ENCODE measurements around the gene SPSB3.

Gene SPSB3

DNA sequence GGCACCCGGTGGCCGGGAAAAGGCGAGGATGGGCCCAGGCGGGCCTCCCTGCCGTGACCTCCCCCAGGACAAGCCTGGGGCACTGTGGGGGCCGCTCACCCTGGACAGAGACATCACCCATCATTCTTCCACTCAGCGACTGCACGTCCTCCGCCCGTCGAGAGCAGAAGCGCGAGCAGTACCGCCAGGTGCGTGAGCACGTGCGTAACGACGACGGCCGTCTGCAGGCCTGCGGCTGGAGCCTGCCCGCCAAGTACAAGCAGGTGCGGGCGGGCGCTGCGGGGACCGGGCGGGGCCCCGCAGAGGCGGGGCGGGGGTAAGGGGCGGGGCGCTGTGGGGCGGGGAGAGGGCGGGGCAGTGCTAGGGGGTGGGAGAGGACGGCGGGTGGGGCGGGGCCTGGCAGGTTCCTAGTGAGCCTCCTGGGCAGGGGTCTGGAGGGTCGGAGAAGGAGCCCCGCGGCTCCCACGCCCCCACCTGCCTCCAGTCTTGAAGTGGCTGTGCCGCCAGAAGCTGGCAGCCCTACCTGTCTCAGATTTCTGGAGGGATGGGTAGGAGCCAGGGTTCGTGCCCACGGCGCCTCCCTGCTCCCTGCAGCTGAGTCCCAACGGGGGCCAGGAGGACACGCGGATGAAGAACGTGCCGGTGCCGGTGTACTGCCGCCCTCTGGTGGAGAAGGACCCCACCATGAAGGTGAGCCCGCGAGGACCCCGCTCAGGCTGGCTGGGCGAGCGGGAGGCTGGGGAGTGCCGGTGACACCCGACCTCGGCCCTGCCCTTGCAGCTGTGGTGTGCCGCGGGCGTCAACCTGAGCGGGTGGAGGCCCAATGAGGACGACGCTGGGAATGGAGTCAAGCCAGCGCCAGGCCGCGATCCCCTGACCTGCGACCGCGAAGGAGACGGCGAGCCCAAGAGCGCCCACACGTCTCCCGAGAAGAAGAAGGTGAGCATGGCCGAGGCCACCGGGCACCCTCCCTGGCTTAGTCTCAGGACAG is 18.6 kb downstream of the SPSB3 start:
- Histone ChIP-seq H3K27me3 (ENCODE audit: insufficient read depth, poor library complexity, severe bottlenecking) (no peaks in the 10 kb centered on the region), H3K4me3 (ENCODE audit: severe bottlenecking) (no peak overlapping the region), H3K36me3 (ENCODE audit: low read depth) (peaks cover 22% of the 10 kb centered on the region; the same call in 1 of the 2 replicates), H3K27ac (ENCODE audit: poor library complexity, severe bottlenecking) (no peak overlapping the region), H3K4me1 (ENCODE audit: insufficient read depth, poor library complexity, severe bottlenecking) (no peaks in the 10 kb centered on the region), H3K9me3 (ENCODE audit: severe bottlenecking) (no peaks in the 10 kb centered on the region)
- peak; percentile 21 for TF ChIP-seq CTCF (IDR thresholded peaks at IDR 0.05; ENCODE audit: poor library complexity, severe bottlenecking)
- no peak for DNase-seq (ENCODE audit: low spot score)
- no peak for ATAC-seq (ENCODE audit: low read depth)

DNA sequence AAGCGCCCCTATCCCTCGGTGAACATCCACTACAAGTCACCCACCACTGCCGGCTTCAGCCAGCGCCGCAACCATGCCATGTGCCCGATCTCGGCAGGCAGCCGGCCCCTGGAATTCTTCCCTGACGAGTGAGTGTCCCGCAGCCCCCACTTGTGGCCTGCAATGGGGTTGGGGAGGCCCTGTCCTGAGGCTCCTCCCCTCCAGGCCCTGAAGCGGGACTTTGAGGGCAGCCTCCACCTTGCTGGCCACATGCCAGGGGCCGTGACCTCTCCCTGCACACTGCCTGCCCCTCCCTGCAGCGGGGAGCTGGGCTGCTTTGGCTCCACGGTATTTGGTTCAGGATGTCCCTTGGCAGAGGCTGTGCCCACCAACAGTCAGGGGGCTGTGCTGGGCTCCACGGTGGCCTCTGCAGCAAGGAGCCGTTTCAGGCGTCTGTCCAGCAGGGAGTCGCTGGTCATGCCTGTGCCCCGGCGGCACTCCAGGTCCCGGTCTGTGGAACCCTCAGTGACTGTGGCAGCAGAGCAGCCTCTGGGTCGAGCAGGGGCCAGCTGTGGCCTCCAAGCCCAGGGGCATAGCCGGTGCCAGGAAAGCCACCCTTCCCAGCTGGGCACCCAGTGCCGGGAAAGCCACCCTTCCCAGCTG is 19.4 kb downstream of the SPSB3 start:
- no peak for DNase-seq (ENCODE audit: low spot score)
- peaks cover 22% of the 10 kb centered on the region; the same call in 1 of the 2 replicates for H3K36me3 ChIP-seq (ENCODE audit: low read depth)

DNA sequence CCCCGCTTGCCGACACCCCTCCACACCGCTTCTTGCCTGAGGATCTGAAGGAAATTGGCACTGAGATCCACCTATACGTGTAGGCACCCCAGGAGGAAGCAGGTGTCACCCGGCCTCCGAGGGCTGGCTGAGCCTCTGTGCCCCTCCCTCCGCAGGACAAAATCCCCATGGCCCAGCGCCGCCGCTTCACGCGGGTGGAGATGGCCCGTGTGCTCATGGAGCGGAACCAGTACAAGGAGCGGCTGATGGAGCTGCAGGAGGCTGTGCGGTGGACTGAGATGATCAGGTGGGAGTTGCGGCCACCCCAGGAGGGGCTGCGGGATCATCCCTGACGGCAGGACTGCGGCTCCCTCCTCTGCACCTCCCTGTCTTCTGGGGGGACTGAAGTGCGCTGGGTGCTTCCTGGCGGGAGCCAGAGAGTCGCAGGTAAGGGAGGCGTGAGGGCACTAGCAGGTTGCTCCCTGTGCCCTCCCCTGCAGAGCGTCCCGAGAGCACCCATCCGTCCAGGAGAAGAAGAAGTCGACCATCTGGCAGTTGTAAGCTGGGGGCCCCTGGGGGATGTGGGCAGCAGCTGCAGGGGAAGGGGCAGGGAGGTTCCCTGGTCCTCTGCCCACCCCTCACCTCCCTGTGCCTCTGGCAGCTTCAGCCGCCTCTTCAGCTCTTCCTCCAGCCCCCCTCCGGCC is 20.0 kb downstream of the SPSB3 start:
- H3K27me3 ChIP-seq (ENCODE audit: insufficient read depth, poor library complexity, severe bottlenecking) = no peaks in the 10 kb centered on the region
- ATAC-seq (ENCODE audit: low read depth) (no peak), DNase-seq (ENCODE audit: low spot score) (no peak)
- TF ChIP-seq CTCF (IDR thresholded peaks at IDR 0.05; ENCODE audit: poor library complexity, severe bottlenecking) = no peak
- H3K4me1 ChIP-seq (ENCODE audit: insufficient read depth, poor library complexity, severe bottlenecking) = no peaks in the 10 kb centered on the region
- H3K27ac ChIP-seq (ENCODE audit: poor library complexity, severe bottlenecking) = no peak overlapping the region
- H3K9me3 ChIP-seq (ENCODE audit: severe bottlenecking) = no peaks in the 10 kb centered on the region
- peaks cover 22% of the 10 kb centered on the region; the same call in 1 of the 2 replicates for H3K36me3 ChIP-seq (ENCODE audit: low read depth)
- H3K4me3 ChIP-seq (ENCODE audit: severe bottlenecking) = no peak overlapping the region

More for the DNA sequence above, 19.4 kb downstream of the SPSB3 start:
- TF ChIP-seq CTCF (IDR thresholded peaks at IDR 0.05; ENCODE audit: poor library complexity, severe bottlenecking) = no peak
- no peaks in the 10 kb centered on the region for H3K4me1 ChIP-seq (ENCODE audit: insufficient read depth, poor library complexity, severe bottlenecking)
- H3K4me3 ChIP-seq (ENCODE audit: severe bottlenecking) = no peak overlapping the region
- H3K27ac ChIP-seq (ENCODE audit: poor library complexity, severe bottlenecking) = no peak overlapping the region
- no peaks in the 10 kb centered on the region for H3K9me3 ChIP-seq (ENCODE audit: severe bottlenecking)
- no peaks in the 10 kb centered on the region for H3K27me3 ChIP-seq (ENCODE audit: insufficient read depth, poor library complexity, severe bottlenecking)
- no peak for ATAC-seq (ENCODE audit: low read depth)

- Histone ChIP-seq H3K9me3 (ENCODE audit: severe bottlenecking) (no peaks in the 10 kb centered on the region), H3K36me3 (ENCODE audit: low read depth) (peaks cover 22% of the 10 kb centered on the region; the same call in 1 of the 2 replicates), H3K4me3 (ENCODE audit: severe bottlenecking) (no peak overlapping the region), H3K4me1 (ENCODE audit: insufficient read depth, poor library complexity, severe bottlenecking) (no peaks in the 10 kb centered on the region), H3K27ac (ENCODE audit: poor library complexity, severe bottlenecking) (no peak overlapping the region), H3K27me3 (ENCODE audit: insufficient read depth, poor library complexity, severe bottlenecking) (no peaks in the 10 kb centered on the region)
- DNase-seq (ENCODE audit: low spot score) = no peak
- TF ChIP-seq CTCF (IDR thresholded peaks at IDR 0.05; ENCODE audit: poor library complexity, severe bottlenecking) = no peak
- no peak for ATAC-seq (ENCODE audit: low read depth)
These were observed 20.6 kb downstream of the SPSB3 start for GRCh38 chr16:1761751-1762150.

All from RWPE2 (cell line).